GM12873 (cell line): ENCODE measurements around the gene HTR3D.

Experiments
- TF ChIP-seq, protein P1 (sequence below): IDR thresholded peaks from 2 replicates; pipeline ENCODE4 v1.5.1; 2012; ENCODE audit warnings: low read depth, mild to moderate bottlenecking, moderate library complexity, low read length, control low read depth; ENCODE audit not compliant: insufficient read depth; ENCODE audit errors: missing control alignments

Gene HTR3D, protein sequence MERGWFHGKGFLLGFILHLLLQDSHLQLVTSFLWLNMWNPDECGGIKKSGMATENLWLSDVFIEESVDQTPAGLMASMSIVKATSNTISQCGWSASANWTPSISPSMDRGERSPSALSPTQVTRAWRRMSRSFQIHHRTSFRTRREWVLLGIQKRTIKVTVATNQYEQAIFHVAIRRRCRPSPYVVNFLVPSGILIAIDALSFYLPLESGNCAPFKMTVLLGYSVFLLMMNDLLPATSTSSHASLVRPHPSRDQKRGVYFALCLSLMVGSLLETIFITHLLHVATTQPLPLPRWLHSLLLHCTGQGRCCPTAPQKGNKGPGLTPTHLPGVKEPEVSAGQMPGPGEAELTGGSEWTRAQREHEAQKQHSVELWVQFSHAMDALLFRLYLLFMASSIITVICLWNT

DNA sequence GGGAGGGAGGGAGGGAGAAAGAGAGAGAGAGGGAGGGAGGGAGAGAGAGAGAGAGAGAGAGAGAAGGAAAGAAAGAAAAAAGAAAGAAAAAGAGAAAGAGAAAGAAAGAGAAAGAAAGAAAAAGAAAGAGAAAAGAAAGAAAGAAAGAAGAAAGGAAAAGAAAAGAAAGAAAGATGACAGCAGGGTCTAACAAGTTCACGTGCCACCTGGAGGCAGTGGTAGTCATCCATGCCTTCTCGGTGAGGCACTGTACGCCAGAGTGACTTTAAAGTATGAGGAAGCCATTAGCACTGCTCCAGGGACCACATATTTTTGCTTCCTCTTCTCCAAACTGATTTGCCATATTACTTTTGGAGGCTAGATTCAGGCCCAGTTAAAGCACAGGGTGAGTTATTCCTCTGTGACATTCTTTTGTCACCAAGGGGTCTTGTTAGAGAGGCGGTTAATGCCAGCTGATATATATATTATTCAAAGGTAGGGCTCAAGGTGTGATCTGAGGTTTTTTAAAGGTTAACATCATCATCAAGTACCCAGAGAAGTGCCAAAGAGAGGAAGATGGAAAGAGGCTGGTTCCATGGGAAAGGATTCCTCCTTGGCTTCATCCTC is at the start of gene HTR3D:
Gene HTR3D, plus strand, starts transcription at position 556 of the 606 bp plus-strand sequence. Its CDS starts 0 bp downstream, at position 556.
- TF ChIP-seq, protein P1, sequence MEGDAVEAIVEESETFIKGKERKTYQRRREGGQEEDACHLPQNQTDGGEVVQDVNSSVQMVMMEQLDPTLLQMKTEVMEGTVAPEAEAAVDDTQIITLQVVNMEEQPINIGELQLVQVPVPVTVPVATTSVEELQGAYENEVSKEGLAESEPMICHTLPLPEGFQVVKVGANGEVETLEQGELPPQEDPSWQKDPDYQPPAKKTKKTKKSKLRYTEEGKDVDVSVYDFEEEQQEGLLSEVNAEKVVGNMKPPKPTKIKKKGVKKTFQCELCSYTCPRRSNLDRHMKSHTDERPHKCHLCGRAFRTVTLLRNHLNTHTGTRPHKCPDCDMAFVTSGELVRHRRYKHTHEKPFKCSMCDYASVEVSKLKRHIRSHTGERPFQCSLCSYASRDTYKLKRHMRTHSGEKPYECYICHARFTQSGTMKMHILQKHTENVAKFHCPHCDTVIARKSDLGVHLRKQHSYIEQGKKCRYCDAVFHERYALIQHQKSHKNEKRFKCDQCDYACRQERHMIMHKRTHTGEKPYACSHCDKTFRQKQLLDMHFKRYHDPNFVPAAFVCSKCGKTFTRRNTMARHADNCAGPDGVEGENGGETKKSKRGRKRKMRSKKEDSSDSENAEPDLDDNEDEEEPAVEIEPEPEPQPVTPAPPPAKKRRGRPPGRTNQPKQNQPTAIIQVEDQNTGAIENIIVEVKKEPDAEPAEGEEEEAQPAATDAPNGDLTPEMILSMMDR, result no peak

DNA sequence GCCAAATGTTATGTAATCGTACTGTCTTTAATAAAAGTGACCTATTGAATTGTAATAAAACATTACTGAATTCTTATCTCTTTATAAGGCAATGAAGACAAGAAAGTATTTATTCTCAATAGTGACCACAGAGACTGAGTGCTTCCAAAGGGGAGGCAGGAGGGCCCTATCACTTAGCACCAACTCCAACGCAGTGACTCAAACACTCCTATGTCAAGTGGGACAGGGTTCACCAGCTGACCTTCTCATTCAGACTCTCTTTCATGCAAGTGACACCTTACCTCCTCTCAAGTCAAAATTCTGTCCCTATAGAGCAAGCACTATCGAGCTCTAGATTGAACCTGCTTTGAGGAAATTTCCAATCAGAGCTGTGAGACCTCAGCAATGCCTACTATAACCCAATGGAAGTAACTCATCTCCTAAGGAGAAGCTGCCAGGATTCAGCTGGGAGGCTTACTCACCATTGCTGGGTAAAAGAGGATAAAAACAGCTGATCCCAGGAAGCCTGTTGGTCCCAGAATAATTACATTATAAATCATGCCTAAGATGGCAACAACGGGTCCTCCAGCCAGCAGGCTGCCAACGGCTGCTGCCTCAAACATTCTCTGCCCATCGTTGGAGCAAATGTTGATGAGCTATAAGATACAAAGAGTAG is 49.4 kb upstream of the HTR3D start:
- TF ChIP-seq, protein P1, result no peak

DNA sequence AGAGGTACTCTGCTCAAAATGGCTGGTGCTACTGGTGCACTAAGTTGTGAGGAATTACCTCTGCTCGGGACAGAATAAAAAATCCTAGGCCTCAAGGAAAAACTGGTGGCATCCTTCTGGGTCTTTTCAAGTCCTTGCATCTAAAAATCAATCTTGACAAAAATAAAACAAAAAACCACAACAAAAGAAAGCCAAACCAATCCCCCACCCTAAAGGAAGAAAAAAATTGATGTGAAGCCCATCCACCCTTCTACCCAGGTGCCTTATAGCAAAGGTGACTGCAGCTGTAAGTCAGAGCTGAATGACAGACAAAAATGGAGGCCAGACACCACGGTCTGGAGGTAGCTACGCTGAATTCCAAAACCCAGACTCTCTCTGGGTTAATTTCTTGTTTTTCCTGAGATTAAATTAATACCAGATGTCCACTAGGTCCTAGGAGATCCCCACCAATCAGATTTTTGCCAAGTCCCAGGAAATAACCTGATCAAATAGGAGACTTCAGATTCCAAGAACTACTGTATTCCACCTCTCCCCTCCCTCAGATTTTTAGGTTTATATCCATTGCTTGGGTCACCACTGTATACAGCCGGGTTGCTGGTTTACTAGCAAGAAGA is 47.3 kb upstream of the HTR3D start:
- TF ChIP-seq, protein P1, result no peak

DNA sequence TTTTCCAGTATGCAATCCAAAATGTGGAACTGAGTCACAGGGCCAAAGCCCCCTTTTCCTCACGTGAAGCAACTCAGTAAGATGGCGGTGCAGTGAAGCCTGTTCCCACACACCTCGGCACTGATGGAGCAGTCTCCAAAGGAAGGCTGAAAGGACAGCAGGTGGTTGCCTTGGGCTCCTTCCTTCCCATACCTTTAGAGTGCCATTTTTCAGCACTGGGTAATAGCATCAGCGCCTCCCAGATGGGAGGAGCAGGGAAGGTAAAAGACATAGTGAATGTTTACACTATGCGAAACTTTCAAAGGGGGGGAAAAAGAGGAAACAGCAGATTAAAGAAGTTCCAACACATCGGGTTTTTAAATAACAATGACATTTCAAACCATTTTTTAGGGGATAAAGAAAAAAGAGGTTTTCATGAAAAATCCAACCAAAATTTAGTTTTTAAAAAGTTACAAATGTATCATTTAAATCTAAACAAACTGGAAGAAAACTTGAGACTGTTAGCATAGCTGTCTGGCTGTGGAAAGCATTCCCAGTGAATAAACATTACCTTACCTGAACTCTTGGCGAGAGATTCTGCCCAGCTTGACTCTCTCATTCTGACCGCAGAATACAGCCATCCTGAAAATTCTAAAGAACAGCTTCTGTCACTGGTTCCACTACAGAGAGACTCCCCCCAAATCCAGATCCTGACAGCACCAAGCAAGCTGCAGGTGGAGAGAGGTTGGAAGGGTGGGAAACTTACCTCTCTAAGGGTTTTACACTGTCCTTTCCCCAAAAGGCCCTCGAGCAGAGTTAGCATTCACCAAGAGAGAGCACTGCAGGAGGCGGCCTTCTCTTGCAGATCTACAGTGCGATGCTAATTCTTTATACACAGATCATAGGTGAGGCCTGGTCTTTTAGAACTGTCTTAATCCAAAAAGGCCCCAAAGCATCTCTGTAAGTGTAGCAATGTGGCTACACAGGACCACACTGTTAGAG is 46.5 kb upstream of the HTR3D start:
- TF ChIP-seq, protein P1, result no peak

DNA sequence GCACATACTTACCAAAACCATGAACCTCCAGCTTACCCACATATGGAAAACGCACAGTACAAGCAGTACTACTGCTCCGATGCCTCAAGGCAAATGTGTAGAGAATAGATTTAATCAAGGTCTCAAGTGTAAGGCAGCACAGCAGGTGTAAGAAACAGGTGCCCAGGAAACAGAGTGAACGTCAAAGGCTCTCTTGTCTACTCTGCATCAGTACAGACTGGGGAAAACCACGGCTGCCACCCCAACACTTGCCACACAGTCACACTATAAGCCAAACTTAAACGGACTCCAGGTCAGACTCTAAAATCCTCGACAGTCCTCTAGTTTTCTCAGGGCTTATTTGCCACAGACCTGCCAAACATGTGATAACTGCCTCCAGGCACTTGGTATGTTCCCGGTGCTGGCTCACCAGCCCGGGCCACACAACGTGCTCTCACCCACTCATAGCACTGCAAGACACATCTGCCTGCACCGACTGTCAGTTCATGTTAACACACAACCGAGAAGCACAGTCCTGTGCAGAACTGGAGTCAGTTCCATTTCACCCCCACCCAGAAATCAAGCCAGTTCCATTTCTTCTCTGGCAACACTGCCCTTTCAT is 44.4 kb upstream of the HTR3D start:
- TF ChIP-seq, protein P1, result no peak

DNA sequence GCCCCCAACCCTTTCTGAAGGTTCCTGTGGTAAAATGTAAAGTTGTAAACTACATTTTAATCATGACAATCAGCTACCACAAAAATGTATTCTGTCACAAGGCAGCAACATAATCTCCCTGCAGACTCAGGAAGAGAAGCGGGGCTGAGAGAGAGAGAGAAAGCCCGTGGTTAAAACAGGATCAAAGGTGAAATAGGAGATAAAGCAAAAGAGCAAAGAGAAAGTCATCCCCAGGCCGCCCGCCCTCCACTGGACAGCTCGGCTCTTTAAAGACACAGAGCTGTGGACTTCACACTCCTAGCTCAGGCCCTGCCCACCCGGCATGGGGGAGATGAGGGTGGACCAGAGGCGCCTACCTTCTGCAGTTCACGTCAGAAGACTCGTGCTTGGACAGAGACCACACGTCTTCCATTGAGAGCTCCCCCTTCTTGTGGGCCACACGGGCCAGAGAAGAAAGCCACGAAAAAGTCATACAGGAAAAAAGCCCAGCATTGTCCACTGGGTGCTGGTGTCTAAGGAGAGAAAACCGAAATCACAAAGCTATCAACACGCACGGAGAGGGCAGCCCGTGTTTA is 43.2 kb upstream of the HTR3D start:
- TF ChIP-seq, protein P1, result no peak
